ENCODE measurements around the gene BCO2. TPM values are rescaled to one million over a fixed set of nuclear protein-coding genes. Genes with fewer than 3 reads are reported as not detected.
A peak's percentile ranks its signal among the peaks of the same experiment; 100 is the strongest.

BCO2 gene
- total and polyA plus RNA-seq, 2 experiments from 2014 or later = 44.2 to 69.4 TPM

- DNase-seq (ENCODE audit: low read depth in 1 of 2, low spot score in 1 of 2) = peak; percentile 67 to 87
These were observed 44.3 kb downstream of the BCO2 start for GRCh38 chr11:112219476-112220232.

GRCh38 chr11:112221274-112221835 lies 46.0 kb downstream of the BCO2 start:
- DNase-seq (ENCODE audit: low read depth in 1 of 2, low spot score in 1 of 2) = no peak
- no peak overlapping the region for H3K27ac ChIP-seq
- no peaks in the 10 kb centered on the region for H3K9me3 ChIP-seq (ENCODE audit: low read depth)
- H3K36me3 ChIP-seq = peaks cover 26% of the 10 kb centered on the region
- TF ChIP-seq, protein P1, sequence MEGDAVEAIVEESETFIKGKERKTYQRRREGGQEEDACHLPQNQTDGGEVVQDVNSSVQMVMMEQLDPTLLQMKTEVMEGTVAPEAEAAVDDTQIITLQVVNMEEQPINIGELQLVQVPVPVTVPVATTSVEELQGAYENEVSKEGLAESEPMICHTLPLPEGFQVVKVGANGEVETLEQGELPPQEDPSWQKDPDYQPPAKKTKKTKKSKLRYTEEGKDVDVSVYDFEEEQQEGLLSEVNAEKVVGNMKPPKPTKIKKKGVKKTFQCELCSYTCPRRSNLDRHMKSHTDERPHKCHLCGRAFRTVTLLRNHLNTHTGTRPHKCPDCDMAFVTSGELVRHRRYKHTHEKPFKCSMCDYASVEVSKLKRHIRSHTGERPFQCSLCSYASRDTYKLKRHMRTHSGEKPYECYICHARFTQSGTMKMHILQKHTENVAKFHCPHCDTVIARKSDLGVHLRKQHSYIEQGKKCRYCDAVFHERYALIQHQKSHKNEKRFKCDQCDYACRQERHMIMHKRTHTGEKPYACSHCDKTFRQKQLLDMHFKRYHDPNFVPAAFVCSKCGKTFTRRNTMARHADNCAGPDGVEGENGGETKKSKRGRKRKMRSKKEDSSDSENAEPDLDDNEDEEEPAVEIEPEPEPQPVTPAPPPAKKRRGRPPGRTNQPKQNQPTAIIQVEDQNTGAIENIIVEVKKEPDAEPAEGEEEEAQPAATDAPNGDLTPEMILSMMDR (IDR thresholded peaks at IDR 0.05; ENCODE audit: low read depth, low read length) = no peak
- H3K4me1 ChIP-seq (ENCODE audit: low read depth) = no peaks in the 10 kb centered on the region
- H3K4me3 ChIP-seq = no peak overlapping the region
- no peaks in the 10 kb centered on the region for H3K27me3 ChIP-seq

More at GRCh38 chr11:112219476-112220232, 44.3 kb downstream of the BCO2 start:
- H3K9me3 ChIP-seq (ENCODE audit: low read depth) = no peaks in the 10 kb centered on the region
- no peaks in the 10 kb centered on the region for H3K27me3 ChIP-seq
- peaks cover 31% of the 10 kb centered on the region for H3K36me3 ChIP-seq
- TF ChIP-seq, protein P1 (IDR thresholded peaks at IDR 0.05; ENCODE audit: low read depth, low read length) = peak; percentile 59
- no peaks in the 10 kb centered on the region for H3K4me1 ChIP-seq (ENCODE audit: low read depth)
- no peak overlapping the region for H3K27ac ChIP-seq
- H3K4me3 ChIP-seq = no peak overlapping the region

GRCh38 chr11:112222303-112222702 lies 47.0 kb downstream of the BCO2 start:
- Histone ChIP-seq H3K27ac (no peak overlapping the region), H3K27me3 (no peaks in the 10 kb centered on the region)
- TF ChIP-seq, protein P1 (IDR thresholded peaks at IDR 0.05; ENCODE audit: low read depth, low read length) = no peak

DNA sequence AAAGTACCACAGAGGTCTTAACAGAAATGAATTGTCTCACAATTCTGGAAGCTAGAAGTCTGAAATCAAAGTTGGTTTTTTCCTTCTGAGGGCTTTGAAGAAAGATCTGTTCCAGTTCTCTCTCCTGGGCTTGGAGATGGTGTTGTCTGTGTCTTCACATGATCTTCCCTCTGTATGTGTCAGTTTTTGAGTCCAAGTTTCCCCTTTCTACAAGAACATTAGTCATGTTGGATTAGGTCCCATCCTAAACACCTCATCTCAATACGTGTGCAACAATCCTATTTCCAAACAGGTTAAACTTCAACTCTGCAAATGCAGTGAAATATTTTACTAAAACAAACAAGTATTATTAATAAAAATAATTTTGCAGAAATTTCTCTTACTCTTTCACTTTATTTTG lies 47.8 kb downstream of the BCO2 start:
- Histone ChIP-seq H3K36me3 (peaks cover 12% of the 10 kb centered on the region), H3K4me3 (no peak overlapping the region), H3K27me3 (no peaks in the 10 kb centered on the region), H3K27ac (no peak overlapping the region), H3K4me1 (ENCODE audit: low read depth) (peaks cover 6% of the 10 kb centered on the region), H3K9me3 (ENCODE audit: low read depth) (no peaks in the 10 kb centered on the region)
- no peak for DNase-seq (ENCODE audit: low read depth in 1 of 2, low spot score in 1 of 2)
- TF ChIP-seq, protein P1 (IDR thresholded peaks at IDR 0.05; ENCODE audit: low read depth, low read length) = no peak

More at GRCh38 chr11:112222303-112222702, 47.0 kb downstream of the BCO2 start:
- peaks cover 4% of the 10 kb centered on the region for H3K4me1 ChIP-seq (ENCODE audit: low read depth)
- H3K4me3 ChIP-seq = no peak overlapping the region
- peaks cover 20% of the 10 kb centered on the region for H3K36me3 ChIP-seq
- no peak for DNase-seq (ENCODE audit: low read depth in 1 of 2, low spot score in 1 of 2)
- no peaks in the 10 kb centered on the region for H3K9me3 ChIP-seq (ENCODE audit: low read depth)

DNA sequence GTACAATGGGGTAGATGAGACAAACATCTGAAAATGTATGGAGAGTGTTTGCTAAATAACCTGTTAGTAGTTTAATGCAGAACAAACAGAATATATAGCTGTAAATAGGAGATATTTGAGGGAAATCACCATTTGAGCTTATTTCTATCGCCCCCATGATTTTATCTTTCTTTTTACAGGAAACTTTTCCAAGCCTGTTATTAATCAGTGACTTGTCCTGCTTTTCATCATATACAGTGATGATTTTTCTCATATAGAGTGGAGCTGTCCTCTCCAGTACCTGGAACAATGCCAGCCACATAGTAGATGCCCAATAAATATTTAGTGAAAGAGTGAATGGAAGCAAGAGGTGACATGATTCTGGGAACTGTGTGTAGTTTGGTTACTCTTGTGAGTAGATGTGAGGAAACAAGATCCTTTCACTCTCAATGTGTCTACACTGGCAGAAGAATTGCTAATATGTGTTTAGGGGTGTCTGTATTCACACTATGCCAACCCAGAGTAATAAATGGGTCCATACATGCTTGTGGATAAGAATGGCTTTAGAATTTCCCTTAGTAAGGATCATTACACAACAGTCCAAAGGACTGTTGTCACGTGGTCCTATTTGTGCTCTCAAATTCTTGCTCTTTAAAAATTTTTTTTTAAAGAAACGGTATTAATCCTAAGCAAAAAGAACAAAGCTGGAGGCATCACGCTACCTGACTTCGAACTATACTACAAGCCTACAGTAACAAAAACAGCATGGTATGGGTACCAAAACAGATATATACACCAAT lies 48.6 kb downstream of the BCO2 start:
- Histone ChIP-seq H3K27ac (no peak overlapping the region), H3K4me1 (ENCODE audit: low read depth) (peaks cover 6% of the 10 kb centered on the region), H3K4me3 (no peak overlapping the region), H3K36me3 (peaks cover 10% of the 10 kb centered on the region), H3K27me3 (no peaks in the 10 kb centered on the region), H3K9me3 (ENCODE audit: low read depth) (no peaks in the 10 kb centered on the region)
- TF ChIP-seq, protein P1 (IDR thresholded peaks at IDR 0.05; ENCODE audit: low read depth, low read length) = no peak
- no peak for DNase-seq (ENCODE audit: low read depth in 1 of 2, low spot score in 1 of 2)

Data from cardiac muscle cell (in vitro differentiated cells and primary cell).